ENCODE results near the gene UMODL1.

- no peak for TF ChIP-seq CTCF (conservative IDR thresholded peaks at IDR 0.05 in 1 of 2, IDR thresholded peaks at IDR 0.05 in 1 of 2; ENCODE audit: low read depth in 1 of 2, low read length in 2 of 2)
- TF ChIP-seq EZH2 (IDR thresholded peaks at IDR 0.05; ENCODE audit: low read length, missing control alignments): no peak
Measured at GRCh38 chr21:42151948-42152220, 80.8 kb downstream of the UMODL1 start.

Measured in fibroblast of lung (primary cell).